Measurements from ENCODE around the gene RSU1. TPM values are rescaled to one million over a fixed set of nuclear protein-coding genes. Genes with fewer than 3 reads are reported as not detected.

The RSU1 gene
- total RNA-seq, 4 donors from 2014 or later, result 40.5 to 95.4 (median 65.2) TPM

GRCh38 chr10:16819436-16819835 is 2.2 kb upstream of the RSU1 start:
- TF ChIP-seq POLR2A (IDR thresholded peaks at IDR 0.05) (no peak), CTCF (IDR thresholded peaks at IDR 0.05) (no peak)
- no peak overlapping the region for H3K27ac ChIP-seq
- H3K36me3 ChIP-seq, result no peaks in the 10 kb centered on the region
- no peak for DNase-seq
- H3K4me1 ChIP-seq, result peaks cover 0 to 6% of the 10 kb centered on the region in 2 donors
- H3K27me3 ChIP-seq, result no peaks in the 10 kb centered on the region
- no peak overlapping the region for H3K4me3 ChIP-seq
- intact Hi-C loops (cut with DNase I; ENCODE audit: low total_unique reads), result no loop called here
- peaks cover 0 to 6% of the 10 kb centered on the region in 2 donors for H3K9me3 ChIP-seq

- no peaks in the 10 kb centered on the region for H3K36me3 ChIP-seq
Observed at GRCh38 chr10:16819026-16819425, 1.8 kb upstream of the RSU1 start.

GRCh38 chr10:16816830-16817124 is 447 bp downstream of the RSU1 start:
- Histone ChIP-seq H3K27me3 (no peaks in the 10 kb centered on the region), H3K9me3 (no peaks in the 10 kb centered on the region), H3K27ac (peak overlapping the region; percentile 74 to 78), H3K4me3 (peak overlapping the region; percentile 81 to 93), H3K36me3 (no peaks in the 10 kb centered on the region), H3K4me1 (peaks cover 0 to 6% of the 10 kb centered on the region in 2 donors)
- no peak for TF ChIP-seq CTCF (IDR thresholded peaks at IDR 0.05)
- TF ChIP-seq POLR2A (IDR thresholded peaks at IDR 0.05), result no peak
- no peak for DNase-seq
- intact Hi-C loops (cut with DNase I; ENCODE audit: low total_unique reads), result no loop called here

More at GRCh38 chr10:16819026-16819425, 1.8 kb upstream of the RSU1 start:
- H3K27me3 ChIP-seq, result no peaks in the 10 kb centered on the region
- no peak for TF ChIP-seq CTCF (IDR thresholded peaks at IDR 0.05)
- TF ChIP-seq POLR2A (IDR thresholded peaks at IDR 0.05), result no peak
- H3K9me3 ChIP-seq, result peaks cover 0 to 6% of the 10 kb centered on the region in 2 donors
- H3K4me1 ChIP-seq, result peaks cover 0 to 6% of the 10 kb centered on the region in 2 donors
- intact Hi-C loops (cut with DNase I; ENCODE audit: low total_unique reads), result no loop called here
- H3K27ac ChIP-seq, result no peak overlapping the region
- no peak overlapping the region for H3K4me3 ChIP-seq
- no peak for DNase-seq

GRCh38 chr10:16816171-16816570 is 1.1 kb downstream of the RSU1 start:
- H3K9me3 ChIP-seq, result no peaks in the 10 kb centered on the region
- H3K27me3 ChIP-seq, result no peaks in the 10 kb centered on the region
- no peak for DNase-seq
- intact Hi-C loops (cut with DNase I; ENCODE audit: low total_unique reads), result no loop called here
- H3K4me3 ChIP-seq, result peak overlapping the region; percentile 81 to 93
- H3K27ac ChIP-seq, result no peak overlapping the region
- TF ChIP-seq POLR2A (IDR thresholded peaks at IDR 0.05) (no peak), CTCF (IDR thresholded peaks at IDR 0.05) (no peak)
- peaks cover 0 to 6% of the 10 kb centered on the region in 2 donors for H3K4me1 ChIP-seq
- no peaks in the 10 kb centered on the region for H3K36me3 ChIP-seq

- no peaks in the 10 kb centered on the region for H3K36me3 ChIP-seq
- H3K9me3 ChIP-seq, result no peaks in the 10 kb centered on the region
- peaks cover 0 to 6% of the 10 kb centered on the region in 2 donors for H3K4me1 ChIP-seq
- H3K27me3 ChIP-seq, result no peaks in the 10 kb centered on the region
- no peak overlapping the region for H3K4me3 ChIP-seq
- TF ChIP-seq CTCF (IDR thresholded peaks at IDR 0.05) (no peak), POLR2A (IDR thresholded peaks at IDR 0.05) (no peak)
- intact Hi-C loops (cut with DNase I; ENCODE audit: low total_unique reads), result no loop called here
- H3K27ac ChIP-seq, result no peak overlapping the region
- no peak for DNase-seq
Observed at GRCh38 chr10:16814012-16814411, 3.2 kb downstream of the RSU1 start.

All from uterus (tissue), 4 donors.